ENCODE results near the gene FDXR.
"Not testable (repeated sequence)": the region's sequence is repeated elsewhere in the genome, so short reads cannot be mapped to it uniquely, and the experiment has no call there.

The FDXR gene

GRCh38 chr17:74872313-74873036 lies at the start of gene FDXR:
Gene FDXR, minus strand, starts transcription at chr17:74872994. Its CDS starts 50 bp downstream, at chr17:74872944.
- DNase-seq (ENCODE audit: low spot score), result no peak

- DNase-seq (ENCODE audit: low spot score), result no peak
These were observed 49.4 kb upstream of the FDXR start for GRCh38 chr17:74922172-74922571.

- DNase-seq (ENCODE audit: low spot score), result no peak
These were observed 49.0 kb upstream of the FDXR start for GRCh38 chr17:74921769-74922168.

GRCh38 chr17:74921026-74921681 lies 48.4 kb upstream of the FDXR start:
- DNase-seq (ENCODE audit: low spot score), result no peak

- no peak for DNase-seq (ENCODE audit: low spot score)
These were observed 47.8 kb upstream of the FDXR start for GRCh38 chr17:74920642-74921025.

- DNase-seq (ENCODE audit: low spot score), result no peak
These were observed 47.5 kb upstream of the FDXR start for GRCh38 chr17:74920306-74920620.

GRCh38 chr17:74919440-74920305 lies 46.9 kb upstream of the FDXR start:
- no peak for DNase-seq (ENCODE audit: low spot score)

- no peak for DNase-seq (ENCODE audit: low spot score)
These were observed 46.1 kb upstream of the FDXR start for GRCh38 chr17:74918906-74919305.

- no peak for DNase-seq (ENCODE audit: low spot score)
These were observed 44.6 kb upstream of the FDXR start for GRCh38 chr17:74917430-74917829.

- no peak for DNase-seq (ENCODE audit: low spot score)
These were observed 44.0 kb upstream of the FDXR start for GRCh38 chr17:74916851-74917199.

- DNase-seq (ENCODE audit: low spot score), result no peak
These were observed 43.5 kb upstream of the FDXR start for GRCh38 chr17:74916136-74916850.

GRCh38 chr17:74911423-74911822 lies 38.6 kb upstream of the FDXR start:
- DNase-seq (ENCODE audit: low spot score), result not testable (repeated sequence)

- not testable (repeated sequence) for DNase-seq (ENCODE audit: low spot score)
These were observed 36.3 kb upstream of the FDXR start for GRCh38 chr17:74909097-74909496.

GRCh38 chr17:74907012-74907411 lies 34.2 kb upstream of the FDXR start:
- DNase-seq (ENCODE audit: low spot score), result no peak

- not testable (repeated sequence) for DNase-seq (ENCODE audit: low spot score)
These were observed 33.5 kb upstream of the FDXR start for GRCh38 chr17:74906214-74906793.

GRCh38 chr17:74904687-74905409 lies 32.1 kb upstream of the FDXR start:
- no peak for DNase-seq (ENCODE audit: low spot score)

- DNase-seq (ENCODE audit: low spot score), result no peak
These were observed 30.9 kb upstream of the FDXR start for GRCh38 chr17:74903671-74904070.

GRCh38 chr17:74903034-74903433 lies 30.2 kb upstream of the FDXR start:
- DNase-seq (ENCODE audit: low spot score), result no peak

- DNase-seq (ENCODE audit: low spot score), result no peak
These were observed 28.8 kb upstream of the FDXR start for GRCh38 chr17:74901353-74902135.

GRCh38 chr17:74900208-74900607 lies 27.4 kb upstream of the FDXR start:
- DNase-seq (ENCODE audit: low spot score), result no peak
